DMS53 treated with DMSO at 0.1 percent for 48 hours (cell line): Measurements from ENCODE around the gene ALDOA.
"Not testable (repeated sequence)": the region's sequence is repeated elsewhere in the genome, so short reads cannot be mapped to it uniquely, and the experiment has no call there.

Experiments used
- DNase-seq: peaks from one replicate; lab custom pipeline; 2025; ENCODE audit not compliant: unreplicated experiment; lab: John Stamatoyannopoulos, UW

Gene ALDOA

DNA sequence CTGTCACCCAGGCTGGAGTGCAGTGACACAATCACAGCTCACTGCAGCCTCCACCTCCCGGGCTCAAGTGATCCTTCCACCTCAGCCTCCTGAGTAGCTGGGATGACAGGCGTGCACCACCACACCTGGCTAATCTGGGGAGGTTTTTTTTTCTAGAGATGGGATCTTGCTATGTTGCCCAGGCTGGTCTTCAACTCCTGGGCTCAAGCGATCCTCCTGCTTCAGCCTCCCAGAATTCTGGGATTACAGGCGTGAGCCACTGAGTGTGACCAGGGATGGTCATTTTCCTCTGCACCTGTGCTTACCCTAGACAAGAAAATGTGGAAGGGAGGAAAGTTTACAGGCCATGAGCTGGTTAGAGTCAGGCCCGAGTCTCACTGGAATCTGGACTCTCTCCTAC, 24.9 kb upstream of the ALDOA start:
- DNase-seq = not testable (repeated sequence)

DNA sequence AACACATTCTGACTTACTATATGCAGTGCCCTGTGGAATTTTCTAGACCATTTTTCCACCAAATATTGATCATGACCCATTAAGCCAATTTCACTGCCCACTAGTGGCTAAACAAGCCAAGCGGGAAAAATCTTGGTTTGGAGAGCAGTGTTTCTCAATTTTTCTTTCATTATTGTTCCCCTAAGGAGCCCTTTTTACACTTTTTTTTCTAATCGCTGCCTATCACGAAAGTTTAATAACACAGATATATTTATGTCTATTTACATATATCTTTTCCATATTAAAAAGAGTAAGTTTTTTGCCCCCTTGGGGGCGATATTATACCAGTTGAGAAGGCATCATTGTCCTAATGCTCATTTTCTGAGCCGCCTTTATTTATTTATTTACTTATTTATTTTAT, 23.7 kb upstream of the ALDOA start:
- no peak for DNase-seq

DNA sequence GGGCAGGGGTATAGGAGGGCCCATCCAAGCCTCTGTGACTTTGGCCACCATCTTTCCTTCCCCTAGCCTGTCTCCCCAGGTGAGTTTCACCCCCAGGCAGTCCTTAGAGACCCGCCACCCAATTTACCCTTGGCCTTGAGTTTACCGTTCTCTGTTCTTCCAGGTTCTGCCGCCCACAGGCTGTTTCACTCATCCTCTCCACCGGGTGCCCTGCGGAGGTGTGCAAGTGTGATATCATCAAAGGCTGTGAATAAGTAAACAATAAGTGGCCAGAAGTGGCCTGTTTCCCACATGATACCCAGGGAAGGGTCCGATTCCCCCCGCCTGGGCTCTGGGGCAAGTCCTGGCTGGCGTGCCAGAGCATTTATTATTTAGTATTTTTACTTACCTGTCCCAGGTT, 19.4 kb upstream of the ALDOA start:
- DNase-seq = no peak

GRCh38 chr16:30046588-30046987, 19.0 kb upstream of the ALDOA start:
- no peak for DNase-seq

GRCh38 chr16:30049871-30050270, 15.7 kb upstream of the ALDOA start:
- DNase-seq = no peak

DNA sequence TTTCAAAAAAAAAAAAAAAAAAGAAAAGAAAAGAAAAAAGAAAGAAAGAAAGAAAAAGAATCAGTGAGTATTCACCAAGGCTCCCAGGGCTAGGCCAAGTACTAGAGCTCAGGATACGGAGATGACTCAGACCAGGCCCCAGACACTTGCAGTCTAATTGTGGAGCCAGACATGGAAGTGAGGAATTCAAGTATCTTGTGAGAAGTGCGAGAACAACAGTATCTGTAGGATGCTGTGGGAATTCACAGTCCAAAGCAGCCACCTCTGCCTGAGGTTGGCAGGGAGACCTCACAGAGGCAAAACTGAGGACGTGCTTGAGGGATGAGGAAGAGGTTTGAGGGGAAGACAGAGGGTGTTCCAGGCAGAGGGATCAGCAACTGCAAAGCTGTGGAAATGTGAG, 14.0 kb upstream of the ALDOA start:
- no peak for DNase-seq

GRCh38 chr16:30052671-30053372, 12.7 kb upstream of the ALDOA start:
- DNase-seq = peak; percentile 47

GRCh38 chr16:30053376-30054015, 12.1 kb upstream of the ALDOA start:
- DNase-seq = no peak

- no peak for DNase-seq
Observed at GRCh38 chr16:30054451-30054850, 11.1 kb upstream of the ALDOA start.

- no peak for DNase-seq
Observed at GRCh38 chr16:30054959-30055553, 10.5 kb upstream of the ALDOA start.

DNA sequence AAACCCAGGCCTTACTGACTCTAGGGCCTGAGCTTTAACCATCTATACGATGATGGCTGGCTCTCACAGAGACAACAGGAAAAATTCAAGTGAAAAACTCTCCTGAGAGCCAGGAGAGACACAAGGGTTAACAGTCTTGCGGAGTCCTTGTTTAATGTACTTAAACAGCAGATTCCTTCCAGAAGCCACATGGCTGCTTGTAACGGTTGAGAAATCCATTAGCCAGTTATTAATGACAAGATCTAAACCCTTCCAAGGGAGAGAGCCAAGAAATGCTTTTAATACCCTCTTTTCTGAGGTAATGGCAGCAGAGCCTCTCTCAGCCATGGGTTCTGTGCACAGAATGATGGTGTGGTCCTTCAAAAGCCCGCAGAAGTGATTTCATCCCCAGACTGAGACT, 5.2 kb upstream of the ALDOA start:
- DNase-seq = no peak

- no peak for DNase-seq
Observed at GRCh38 chr16:30060836-30061554, 4.6 kb upstream of the ALDOA start.

DNA sequence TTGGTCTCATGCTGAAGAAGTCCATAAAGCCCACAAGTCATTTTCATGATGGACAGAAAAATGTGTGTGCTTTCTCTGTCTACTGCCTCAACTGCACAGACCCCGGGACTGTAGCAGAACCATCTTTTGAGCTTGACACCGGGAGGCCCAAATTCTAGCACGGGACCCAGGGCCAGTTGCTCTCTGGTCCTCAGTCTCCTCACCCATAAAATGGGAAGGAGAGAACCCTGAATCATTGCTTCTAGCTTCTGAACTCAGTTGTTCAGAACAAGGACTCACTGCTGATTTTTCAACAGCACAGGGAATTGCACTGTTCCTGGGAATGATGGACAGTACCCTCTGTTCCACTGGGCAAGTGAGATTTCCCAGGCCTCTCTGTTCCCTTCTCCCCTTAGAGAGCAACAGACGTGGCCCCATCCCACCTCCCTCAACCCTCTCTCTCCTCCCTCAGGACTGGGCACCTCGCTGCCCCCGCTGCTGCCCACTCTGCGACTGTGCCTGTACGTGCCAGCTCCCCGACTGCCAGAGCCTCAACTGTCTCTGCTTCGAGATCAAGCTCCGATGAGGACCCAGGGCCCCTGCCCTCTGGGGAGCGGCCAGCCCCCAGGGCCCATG, 2.2 kb upstream of the ALDOA start:
- no peak for DNase-seq

- peak; percentile 18 for DNase-seq
Observed at GRCh38 chr16:30063893-30064728, 1.4 kb upstream of the ALDOA start.

DNA sequence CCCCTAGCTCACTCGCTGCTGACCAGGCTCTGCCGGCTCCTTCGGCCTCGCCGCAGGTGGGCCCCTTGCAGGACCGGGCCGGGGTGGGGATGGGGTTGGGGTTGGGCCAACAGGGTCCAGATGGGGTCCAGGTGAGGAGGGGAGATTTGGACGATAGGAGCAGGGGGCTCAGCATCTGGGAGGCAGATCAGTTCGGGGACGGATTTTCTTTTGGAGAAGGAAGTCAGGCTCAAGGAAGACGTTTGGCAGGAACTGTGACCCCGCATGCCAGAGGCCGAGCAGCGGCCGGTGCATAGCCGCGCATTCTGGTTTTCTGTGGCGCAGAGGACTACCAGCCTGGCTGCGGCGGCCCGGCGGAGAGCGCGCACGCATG, 845 bp upstream of the ALDOA start:
- DNase-seq = no peak

- DNase-seq = no peak
Observed at GRCh38 chr16:30065943-30066760, 592 bp downstream of the ALDOA start.

GRCh38 chr16:30066761-30067583, 1.4 kb downstream of the ALDOA start:
- DNase-seq = no peak

GRCh38 chr16:30067584-30067916, 2.0 kb downstream of the ALDOA start:
- DNase-seq = no peak

- DNase-seq = no peak
Observed at GRCh38 chr16:30068333-30068732, 2.8 kb downstream of the ALDOA start.
